H9 (cell line): ENCODE data around the gene RIMBP2. TPM values are rescaled to one million over a fixed set of nuclear protein-coding genes. Genes with fewer than 3 reads are reported as not detected.

Experiments
- DNase-seq: peaks from one replicate; pipeline ENCODE4 v3.0.0-alpha.2; 2017
- H2AFZ ChIP-seq: one replicate; pipeline ENCODE4 v1.6.1; 2013; ENCODE audit warnings: mild to moderate bottlenecking, low read length, control low read depth, moderate library complexity
- H2AK5ac ChIP-seq: 2 replicates; pipeline ENCODE4 v1.6.1; 2013; ENCODE audit warnings: low read length, control low read depth, mixed read lengths; ENCODE audit not compliant: insufficient read length
- H2BK120ac ChIP-seq: one replicate; pipeline ENCODE4 v1.6.1; 2013; ENCODE audit warnings: low read depth, mild to moderate bottlenecking, low read length, control low read depth, inconsistent platforms; ENCODE audit not compliant: poor library complexity, severe bottlenecking
- H2BK12ac ChIP-seq: 2 replicates; pipeline ENCODE4 v1.6.1; 2013; ENCODE audit warnings: low read length, control low read depth, mixed read lengths, low read depth; ENCODE audit not compliant: insufficient read length
- H2BK15ac ChIP-seq: 2 replicates; pipeline ENCODE4 v1.6.1; 2013; ENCODE audit warnings: low read depth, low read length, control low read depth
- H2BK20ac ChIP-seq: one replicate; pipeline ENCODE4 v1.6.1; 2013; ENCODE audit warnings: low read depth, mild to moderate bottlenecking, low read length, control low read depth, inconsistent platforms; ENCODE audit not compliant: poor library complexity, severe bottlenecking
- H2BK5ac ChIP-seq: 2 replicates; pipeline ENCODE4 v1.6.1; 2013; ENCODE audit warnings: low read length, control low read depth, mixed read lengths; ENCODE audit not compliant: insufficient read length
- H3K14ac ChIP-seq: 2 replicates; pipeline ENCODE4 v1.6.1; 2013; ENCODE audit warnings: low read length, control low read depth; ENCODE audit not compliant: insufficient read depth
- H3K18ac ChIP-seq: 2 replicates; pipeline ENCODE4 v1.6.1; 2013; ENCODE audit warnings: low read depth, mild to moderate bottlenecking, mixed read lengths, low read length, control low read depth; ENCODE audit not compliant: insufficient read length
- H3K23ac ChIP-seq: 2 replicates; pipeline ENCODE4 v1.6.1; 2013; ENCODE audit warnings: low read length, control low read depth, mixed read lengths, low read depth; ENCODE audit not compliant: insufficient read length
- H3K23me2 ChIP-seq: 2 replicates; pipeline ENCODE4 v1.6.1; 2013; ENCODE audit warnings: low read depth, mild to moderate bottlenecking, mixed read lengths, low read length, control low read depth; ENCODE audit not compliant: insufficient read length, poor library complexity, severe bottlenecking
- H3K27ac ChIP-seq: 2 replicates; pipeline ENCODE4 v1.5.1; 2013; ENCODE audit warnings: low read length, control low read depth, mixed read lengths, low read depth; ENCODE audit not compliant: insufficient read length
- H3K27me3 ChIP-seq: 2 replicates; pipeline ENCODE4 v1.6.1; 2013; ENCODE audit warnings: low read length, control low read depth, inconsistent platforms; ENCODE audit not compliant: insufficient read depth
- H3K4ac ChIP-seq: 2 replicates; pipeline ENCODE4 v1.6.1; 2013; ENCODE audit warnings: low read depth, mild to moderate bottlenecking, control low read depth, inconsistent platforms, low read length, moderate library complexity
- H3K4me1 ChIP-seq: 2 replicates; pipeline ENCODE4 v1.6.1; 2013; ENCODE audit warnings: low read length, control low read depth, inconsistent platforms; ENCODE audit not compliant: insufficient read depth
- H3K4me2 ChIP-seq: 2 replicates; pipeline ENCODE4 v1.6.1; 2013; ENCODE audit warnings: low read length, control low read depth, mixed read lengths; ENCODE audit not compliant: insufficient read length, insufficient read depth
- H3K56ac ChIP-seq: 2 replicates; pipeline ENCODE4 v1.6.1; 2013; ENCODE audit warnings: low read depth, mild to moderate bottlenecking, mixed read lengths, low read length, control low read depth; ENCODE audit not compliant: insufficient read length
- H3K79me1 ChIP-seq: 2 replicates; pipeline ENCODE4 v1.6.1; 2013; ENCODE audit warnings: low read depth, mild to moderate bottlenecking, moderate library complexity, low read length, control low read depth, inconsistent platforms; ENCODE audit not compliant: insufficient read depth, poor library complexity, severe bottlenecking
- H3K79me2 ChIP-seq: 2 replicates; pipeline ENCODE4 v1.6.1; 2013; ENCODE audit warnings: low read length, control low read depth, inconsistent platforms; ENCODE audit not compliant: insufficient read depth
- H3K9ac ChIP-seq: 2 replicates; pipeline ENCODE4 v1.6.1; 2013; ENCODE audit warnings: low read length, control low read depth, mixed read lengths; ENCODE audit not compliant: insufficient read length; ENCODE audit errors: extremely low read depth
- H3K9me3 ChIP-seq: one replicate; pipeline ENCODE4 v1.6.1; 2013; ENCODE audit warnings: low read depth, low read length, inconsistent platforms; ENCODE audit not compliant: control insufficient read depth
- H3T11ph ChIP-seq: one replicate; pipeline ENCODE4 v1.6.1; 2013; ENCODE audit warnings: mild to moderate bottlenecking, low read length, control low read depth, inconsistent platforms
- H4K20me1 ChIP-seq: one replicate; pipeline ENCODE4 v1.6.1; 2013; ENCODE audit not compliant: control insufficient read depth, insufficient read length, insufficient read depth
- H4K5ac ChIP-seq: 2 replicates; pipeline ENCODE4 v1.6.1; 2013; ENCODE audit warnings: low read depth, mild to moderate bottlenecking, mixed read lengths, low read length, control low read depth; ENCODE audit not compliant: insufficient read length
- H4K8ac ChIP-seq: replicated peaks from 2 replicates; pipeline ENCODE4 v1.6.1; 2013; ENCODE audit warnings: low read length, control low read depth, mixed read lengths, low read depth; ENCODE audit not compliant: insufficient read length
- H4K91ac ChIP-seq: 2 replicates; pipeline ENCODE4 v1.6.1; 2013; ENCODE audit warnings: low read depth, mild to moderate bottlenecking, moderate library complexity, mixed read lengths, low read length, control low read depth; ENCODE audit not compliant: insufficient read length
- H3K27ac Mint-ChIP-seq, 3 experiments: 2 replicates in 2 of 3; 3 replicates in 1 of 3; pipeline ENCODE4 v1.8.0; 2020 to 2021; ENCODE audit warnings: mixed read lengths in 3 of 3, mild to moderate bottlenecking in 1 of 3, moderate library complexity in 1 of 3
- H3K27me3 Mint-ChIP-seq: 2 replicates; pipeline ENCODE4 v1.8.0; 2021; ENCODE audit warnings: low read depth, mild to moderate bottlenecking, moderate library complexity, mixed read lengths
- H3K36me3 Mint-ChIP-seq, 3 experiments: 2 replicates in 2 of 3; 3 replicates in 1 of 3; pipeline ENCODE4 v1.8.0; 2020 to 2021; ENCODE audit warnings: low read depth in 3 of 3, mixed read lengths in 3 of 3; ENCODE audit not compliant: insufficient read depth in 1 of 3
- H3K4me1 Mint-ChIP-seq, 2 experiments: 2 replicates each; pipeline ENCODE4 v1.8.0; 2020; ENCODE audit warnings: mixed read lengths in 2 of 2
- H3K4me3 Mint-ChIP-seq, 2 experiments: 2 replicates in 1 of 2; 3 replicates in 1 of 2; pipeline ENCODE4 v1.8.0; 2020 to 2021; ENCODE audit warnings: mild to moderate bottlenecking in 2 of 2, mixed read lengths in 2 of 2, moderate library complexity in 1 of 2
- H3K9me3 Mint-ChIP-seq, 2 experiments: 2 replicates in 1 of 2; 3 replicates in 1 of 2; pipeline ENCODE4 v1.8.0; 2020; ENCODE audit warnings: mild to moderate bottlenecking in 2 of 2, mixed read lengths in 2 of 2, moderate library complexity in 1 of 2
- WGBS: extraction: QIAGEN DNeasy Blood & Tissue Kit; methylation state at CpG from one replicate; pipeline ENCODE4 v1.1.7; 2013; ENCODE audit warnings: missing lambda C conversion rate, low lambda C conversion rate, mixed read lengths; ENCODE audit not compliant: insufficient read length; ENCODE audit errors: extremely low coverage; 5-methylcytosine and 5-hydroxymethylcytosine counted together
- total RNA-seq: library from RNA; stranded (reverse); gene quantifications from 2 replicates; pipeline ENCODE4 v1.2.1, GENCODE V29; 2021
- TF ChIP-seq, protein P1 (sequence below): fragments of 200-600 bp; sonication (generic); conservative IDR thresholded peaks from 3 replicates; pipeline ENCODE4 v1.8.0; 2021; ENCODE audit warnings: antibody characterized with exemption, mild to moderate bottlenecking

RIMBP2 gene
- total RNA-seq, 1 experiment from 2014 or later, result 0.70 TPM

DNA sequence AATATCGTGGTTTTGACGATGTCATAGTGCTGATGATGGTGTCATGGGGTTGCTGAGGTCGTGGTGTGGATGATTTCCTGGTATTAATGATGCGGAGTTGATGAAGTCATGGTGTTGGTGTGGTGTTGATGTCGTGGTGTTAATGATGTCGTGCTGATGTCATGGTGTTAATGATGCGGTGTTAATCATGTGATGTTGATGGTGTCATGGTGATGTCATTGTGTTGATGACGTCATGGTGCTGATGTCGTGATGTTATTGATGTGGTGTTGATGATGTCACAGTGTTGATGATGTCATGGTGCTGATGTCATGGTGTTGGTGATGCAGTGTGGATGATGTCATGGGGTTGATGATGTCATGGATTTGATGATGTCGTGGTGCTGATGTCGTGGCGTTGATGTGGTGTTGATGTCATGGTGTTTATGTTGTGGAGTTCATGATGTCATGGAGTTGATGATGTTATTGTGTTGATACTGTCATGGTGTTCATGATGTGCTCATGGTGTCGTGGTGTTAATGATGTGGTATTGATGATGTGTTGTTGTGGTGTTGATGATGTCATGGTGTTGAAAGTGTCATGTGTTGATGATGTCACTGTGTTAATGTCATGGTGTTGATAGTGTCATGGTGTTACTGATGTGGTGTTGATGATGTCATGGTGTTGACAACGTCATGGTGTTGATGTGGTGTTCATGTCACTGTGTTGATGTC, 48.5 kb upstream of the RIMBP2 start:
- no peak overlapping the region for H3K27ac ChIP-seq
- no peak overlapping the region for H4K91ac ChIP-seq
- H2AFZ ChIP-seq, result no peak overlapping the region
- no peak overlapping the region for H4K5ac ChIP-seq
- H3K4me1 ChIP-seq, result no peaks in the 10 kb centered on the region
- no peaks in the 10 kb centered on the region for H3K79me2 ChIP-seq
- TF ChIP-seq, protein P1, sequence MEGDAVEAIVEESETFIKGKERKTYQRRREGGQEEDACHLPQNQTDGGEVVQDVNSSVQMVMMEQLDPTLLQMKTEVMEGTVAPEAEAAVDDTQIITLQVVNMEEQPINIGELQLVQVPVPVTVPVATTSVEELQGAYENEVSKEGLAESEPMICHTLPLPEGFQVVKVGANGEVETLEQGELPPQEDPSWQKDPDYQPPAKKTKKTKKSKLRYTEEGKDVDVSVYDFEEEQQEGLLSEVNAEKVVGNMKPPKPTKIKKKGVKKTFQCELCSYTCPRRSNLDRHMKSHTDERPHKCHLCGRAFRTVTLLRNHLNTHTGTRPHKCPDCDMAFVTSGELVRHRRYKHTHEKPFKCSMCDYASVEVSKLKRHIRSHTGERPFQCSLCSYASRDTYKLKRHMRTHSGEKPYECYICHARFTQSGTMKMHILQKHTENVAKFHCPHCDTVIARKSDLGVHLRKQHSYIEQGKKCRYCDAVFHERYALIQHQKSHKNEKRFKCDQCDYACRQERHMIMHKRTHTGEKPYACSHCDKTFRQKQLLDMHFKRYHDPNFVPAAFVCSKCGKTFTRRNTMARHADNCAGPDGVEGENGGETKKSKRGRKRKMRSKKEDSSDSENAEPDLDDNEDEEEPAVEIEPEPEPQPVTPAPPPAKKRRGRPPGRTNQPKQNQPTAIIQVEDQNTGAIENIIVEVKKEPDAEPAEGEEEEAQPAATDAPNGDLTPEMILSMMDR, result no peak
- no peaks in the 10 kb centered on the region for H3K79me1 ChIP-seq
- H2BK12ac ChIP-seq, result no peak overlapping the region
- Mint-ChIP-seq H3K4me3 (no peak overlapping the region), H3K36me3 (no peaks in the 10 kb centered on the region), H3K27ac (no peak overlapping the region), H3K4me1 (no peaks in the 10 kb centered on the region), H3K27me3 (peaks cover 22% of the 10 kb centered on the region), H3K9me3 (no peaks in the 10 kb centered on the region)
- H3K9me3 ChIP-seq, result peaks cover 16% of the 10 kb centered on the region
- no peak overlapping the region for H2BK5ac ChIP-seq
- no peak overlapping the region for H3K4ac ChIP-seq
- H3K14ac ChIP-seq, result no peak overlapping the region
- no peak for DNase-seq
- H3K18ac ChIP-seq, result no peak overlapping the region
- no peaks in the 10 kb centered on the region for H3K23me2 ChIP-seq
- no peak overlapping the region for H2AK5ac ChIP-seq
- no peaks in the 10 kb centered on the region for H4K20me1 ChIP-seq
- H3K4me2 ChIP-seq, result no peak overlapping the region
- no peaks in the 10 kb centered on the region for H3K27me3 ChIP-seq
- H3K56ac ChIP-seq, result no peak overlapping the region
- no peak overlapping the region for H3T11ph ChIP-seq
- H2BK120ac ChIP-seq, result no peak overlapping the region
- WGBS, result 100% methylated on average over 9 of the region's 14 CpGs
- no peak overlapping the region for H3K23ac ChIP-seq
- no peak overlapping the region for H2BK15ac ChIP-seq
- no peak overlapping the region for H3K9ac ChIP-seq
- H4K8ac ChIP-seq, result no peak overlapping the region
- H2BK20ac ChIP-seq, result no peak overlapping the region
